Smooth muscle cell (in vitro differentiated cells): ENCODE measurements around the gene KRT78. TPM values are rescaled to one million over a fixed set of nuclear protein-coding genes. Genes with fewer than 3 reads are reported as not detected.
"Not testable (repeated sequence)": the region's sequence is repeated elsewhere in the genome, so short reads cannot be mapped to it uniquely, and the experiment has no call there.

Experiments
- DNase-seq: peaks from one replicate; lab custom pipeline; 2025; ENCODE audit not compliant: unreplicated experiment; lab: John Stamatoyannopoulos, UW
- H2AFZ ChIP-seq: fragments of 200-600 bp; sonication (generic); 2 replicates; pipeline ENCODE4 v1.6.0; 2016; ENCODE audit warnings: antibody characterized with exemption, low read depth, mild to moderate bottlenecking
- H3F3A ChIP-seq: fragments of 200-600 bp; sonication (generic); 2 replicates; pipeline ENCODE4 v1.6.0; 2017; ENCODE audit warnings: antibody characterized with exemption, low read depth
- H3K27ac ChIP-seq: fragments of 200-600 bp; sonication (generic); 2 replicates; pipeline ENCODE4 v1.5.1; 2016; ENCODE audit warnings: low read depth, mild to moderate bottlenecking
- H3K27me3 ChIP-seq: fragments of 200-600 bp; sonication (generic); 2 replicates; pipeline ENCODE4 v1.6.1; 2016; ENCODE audit warnings: low read depth, mild to moderate bottlenecking
- H3K36me3 ChIP-seq: fragments of 200-600 bp; sonication (generic); 2 replicates; pipeline ENCODE4 v1.5.1; 2016; ENCODE audit warnings: low read depth
- H3K4me1 ChIP-seq: fragments of 200-600 bp; sonication (generic); 2 replicates; pipeline ENCODE4 v1.5.1; 2016; ENCODE audit warnings: low read depth
- H3K4me2 ChIP-seq: fragments of 200-600 bp; sonication (generic); 2 replicates; pipeline ENCODE4 v1.6.0; 2016; ENCODE audit warnings: mild to moderate bottlenecking
- H3K4me3 ChIP-seq: fragments of 200-600 bp; sonication (generic); 2 replicates; pipeline ENCODE4 v1.5.1; 2016; ENCODE audit warnings: mild to moderate bottlenecking
- H3K79me2 ChIP-seq: fragments of 200-600 bp; sonication (generic); 2 replicates; pipeline ENCODE4 v1.6.0; 2016; ENCODE audit warnings: low read depth, mild to moderate bottlenecking
- H3K9ac ChIP-seq: fragments of 200-600 bp; sonication (generic); 2 replicates; pipeline ENCODE4 v1.6.0; 2016; ENCODE audit warnings: low read depth
- H3K9me3 ChIP-seq: fragments of 200-600 bp; sonication (generic); replicated peaks from 2 replicates; pipeline ENCODE4 v1.5.1; 2016; ENCODE audit warnings: low read depth
- H4K20me1 ChIP-seq: fragments of 200-600 bp; sonication (generic); 2 replicates; pipeline ENCODE4 v1.6.0; 2016; ENCODE audit warnings: low read depth
- CTCF ChIP-seq: fragments of 200-600 bp; sonication (generic); IDR thresholded peaks from 2 replicates; pipeline ENCODE4 v1.5.1; 2017; ENCODE audit warnings: borderline replicate concordance, mild to moderate bottlenecking, antibody characterized with exemption; ENCODE audit not compliant: insufficient read depth, poor library complexity, severe bottlenecking
- WGBS: methylation state at CpG from one replicate; pipeline ENCODE4 v1.1.7; 2016; ENCODE audit warnings: low lambda C conversion rate; 5-methylcytosine and 5-hydroxymethylcytosine counted together
- polyA plus RNA-seq: library from polyadenylated mRNA; unstranded; fragments of >200 nt; fragmentation: Nextera tagmentation; extraction: Ambion mirVana; gene quantifications from 2 replicates; pipeline ENCODE4 v1.2.1, GENCODE V29; 2016
- total RNA-seq: library from RNA; depleted of rRNA; stranded (reverse); fragments of >200 nt; gene quantifications from 2 replicates; pipeline ENCODE4 v1.2.3, GENCODE V29; 2014

KRT78 gene
- total and polyA plus RNA-seq, 2 experiments from 2014 or later = 1.6 to 2.7 TPM

DNA sequence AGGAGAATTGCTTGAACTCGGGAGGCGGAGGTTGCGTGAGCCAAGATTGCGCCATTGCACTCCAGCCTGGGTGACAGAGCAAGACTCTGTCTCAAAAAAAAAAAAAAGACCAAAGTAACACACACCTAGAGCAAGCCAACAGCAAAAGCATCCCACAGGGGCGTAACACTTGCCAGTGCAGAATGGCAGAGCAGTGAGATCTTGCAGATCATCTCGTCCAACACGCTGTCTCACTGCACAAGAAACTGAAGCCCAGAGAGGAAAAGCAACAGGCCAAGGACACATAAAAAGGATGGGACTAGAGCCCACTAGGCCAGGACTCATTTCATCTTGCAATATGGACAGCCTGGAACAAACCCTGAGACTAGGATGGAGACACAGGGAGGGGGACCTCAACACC, 12.7 kb upstream of the KRT78 start:
- Histone ChIP-seq H3K9ac (no peak overlapping the region), H3K79me2 (no peaks in the 10 kb centered on the region), H2AFZ (no peak overlapping the region), H3K27me3 (no peaks in the 10 kb centered on the region), H3K4me3 (no peak overlapping the region), H3K9me3 (no peaks in the 10 kb centered on the region), H4K20me1 (no peaks in the 10 kb centered on the region), H3K4me2 (no peak overlapping the region), H3K27ac (no peak overlapping the region), H3F3A (no peaks in the 10 kb centered on the region), H3K36me3 (no peaks in the 10 kb centered on the region), H3K4me1 (no peaks in the 10 kb centered on the region)
- no peak for TF ChIP-seq CTCF
- no peak for DNase-seq
- WGBS = 95% methylated on average over 7 of the region's 7 CpGs

DNA sequence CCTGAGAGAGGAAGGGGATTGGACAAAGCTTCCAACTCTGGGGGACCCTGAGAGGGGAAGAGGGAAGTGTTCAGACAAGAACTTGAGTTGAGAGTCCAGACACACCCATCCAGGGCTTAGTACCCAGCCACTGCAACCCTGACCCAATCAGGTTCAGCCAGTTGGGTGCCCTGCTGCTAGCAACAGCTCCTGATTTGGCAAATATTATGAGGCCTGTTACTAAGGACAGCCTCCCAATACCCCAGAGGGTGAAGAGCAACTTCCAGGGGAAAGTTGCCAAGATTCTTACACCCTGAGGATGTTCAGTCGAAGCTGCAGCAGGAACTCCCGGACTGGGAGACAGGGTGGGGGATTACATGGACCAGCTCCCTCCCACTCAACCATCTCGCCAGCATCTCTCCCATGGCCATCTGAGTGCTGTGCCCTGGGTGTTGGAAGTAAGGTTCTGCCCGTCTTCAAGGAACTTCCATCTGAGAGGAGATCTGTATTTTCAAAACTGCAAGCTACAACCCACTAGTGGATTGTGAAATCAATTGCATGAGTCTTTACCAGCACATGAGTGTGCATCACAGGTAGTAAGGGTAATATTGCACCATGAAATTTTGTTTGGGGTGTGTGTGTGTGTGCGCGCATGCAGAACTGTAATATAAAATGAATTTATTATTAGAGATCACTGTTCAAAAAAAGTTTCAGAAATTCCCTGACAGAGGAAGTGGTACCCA, 11.5 kb upstream of the KRT78 start:
- no peaks in the 10 kb centered on the region for H3K9me3 ChIP-seq
- DNase-seq = no peak
- no peak overlapping the region for H3K27ac ChIP-seq
- no peaks in the 10 kb centered on the region for H3F3A ChIP-seq
- no peaks in the 10 kb centered on the region for H3K79me2 ChIP-seq
- H2AFZ ChIP-seq = no peak overlapping the region
- no peak overlapping the region for H3K9ac ChIP-seq
- no peak overlapping the region for H3K4me2 ChIP-seq
- no peaks in the 10 kb centered on the region for H3K27me3 ChIP-seq
- no peaks in the 10 kb centered on the region for H3K4me1 ChIP-seq
- 85% methylated on average over 6 of the region's 6 CpGs for WGBS
- H3K36me3 ChIP-seq = no peaks in the 10 kb centered on the region
- H4K20me1 ChIP-seq = no peaks in the 10 kb centered on the region
- no peak for TF ChIP-seq CTCF
- H3K4me3 ChIP-seq = no peak overlapping the region

- no peak for TF ChIP-seq CTCF
- WGBS = 85% methylated on average over 3 of the region's 3 CpGs
- no peaks in the 10 kb centered on the region for H3F3A ChIP-seq
- H3K27ac ChIP-seq = no peak overlapping the region
- no peak for DNase-seq
- H2AFZ ChIP-seq = no peak overlapping the region
- H3K36me3 ChIP-seq = no peaks in the 10 kb centered on the region
- no peaks in the 10 kb centered on the region for H4K20me1 ChIP-seq
- H3K79me2 ChIP-seq = no peaks in the 10 kb centered on the region
- no peaks in the 10 kb centered on the region for H3K27me3 ChIP-seq
- no peaks in the 10 kb centered on the region for H3K9me3 ChIP-seq
- no peaks in the 10 kb centered on the region for H3K4me1 ChIP-seq
- H3K4me2 ChIP-seq = no peak overlapping the region
- no peak overlapping the region for H3K4me3 ChIP-seq
- no peak overlapping the region for H3K9ac ChIP-seq
Observed at GRCh38 chr12:52857500-52857899, 8.7 kb upstream of the KRT78 start.

GRCh38 chr12:52856787-52857186, 8.0 kb upstream of the KRT78 start:
- H3K27me3 ChIP-seq = peaks cover 5% of the 10 kb centered on the region
- H3K27ac ChIP-seq = no peak overlapping the region
- no peaks in the 10 kb centered on the region for H3K9me3 ChIP-seq
- no peak overlapping the region for H2AFZ ChIP-seq
- H3K79me2 ChIP-seq = no peaks in the 10 kb centered on the region
- H3K4me2 ChIP-seq = no peak overlapping the region
- no peak overlapping the region for H3K4me3 ChIP-seq
- DNase-seq = no peak
- H3F3A ChIP-seq = no peaks in the 10 kb centered on the region
- no peak overlapping the region for H3K9ac ChIP-seq
- H4K20me1 ChIP-seq = no peaks in the 10 kb centered on the region
- 92% methylated on average over 3 of the region's 3 CpGs for WGBS
- no peak for TF ChIP-seq CTCF
- no peaks in the 10 kb centered on the region for H3K4me1 ChIP-seq
- H3K36me3 ChIP-seq = no peaks in the 10 kb centered on the region

- DNase-seq, H3K79me2 ChIP-seq, H3K4me1 ChIP-seq, H3K36me3 ChIP-seq, H4K20me1 ChIP-seq, H3F3A ChIP-seq, H3K4me2 ChIP-seq, H3K9me3 ChIP-seq, H3K4me3 ChIP-seq, H3K27ac ChIP-seq, H2AFZ ChIP-seq, H3K27me3 ChIP-seq, H3K9ac ChIP-seq: not testable (repeated sequence)
- WGBS = 96% methylated on average over 2 of the region's 2 CpGs
Observed at GRCh38 chr12:52856077-52856476, 7.3 kb upstream of the KRT78 start.
